HG02610 (cell line): Measurements from ENCODE around the gene PIGP.
"Not testable (repeated sequence)": the region's sequence is repeated elsewhere in the genome, so short reads cannot be mapped to it uniquely, and the experiment has no call there.

ENCODE experiments used
- ATAC-seq: cut with Tn5 transposase; IDR thresholded peaks from one replicate; pipeline ENCODE4 v1.9.1; 2021; ENCODE audit warnings: mild to moderate bottlenecking, moderate library complexity; ENCODE audit not compliant: unreplicated experiment

Gene PIGP

GRCh38 chr21:37072988-37073416 lies at the start of gene PIGP, which contains the start of gene TTC3:
PIGP (minus strand) TSS chr21:37073071; CDS start chr21:37072515, 556 bp downstream.
TTC3 (plus strand) TSS chr21:37073254; CDS start chr21:37087258, 14,004 bp downstream.
- ATAC-seq = peak; percentile 66

GRCh38 chr21:37119421-37120218 lies 46.7 kb upstream of the PIGP start:
- no peak for ATAC-seq

- ATAC-seq = no peak
These were observed 45.4 kb upstream of the PIGP start for GRCh38 chr21:37118187-37118826.

GRCh38 chr21:37117204-37117603 lies 44.3 kb upstream of the PIGP start:
- ATAC-seq = no peak

GRCh38 chr21:37116459-37116858 lies 43.6 kb upstream of the PIGP start:
- not testable (repeated sequence) for ATAC-seq

GRCh38 chr21:37114301-37114700 lies 41.4 kb upstream of the PIGP start:
- not testable (repeated sequence) for ATAC-seq

GRCh38 chr21:37111029-37111428 lies 38.2 kb upstream of the PIGP start:
- ATAC-seq = not testable (repeated sequence)

GRCh38 chr21:37106998-37107397 lies 34.1 kb upstream of the PIGP start:
- ATAC-seq = no peak

GRCh38 chr21:37102746-37103145 lies 29.9 kb upstream of the PIGP start:
- ATAC-seq = not testable (repeated sequence)

GRCh38 chr21:37101384-37101783 lies 28.5 kb upstream of the PIGP start:
- no peak for ATAC-seq

GRCh38 chr21:37100316-37100715 lies 27.4 kb upstream of the PIGP start:
- ATAC-seq = no peak

GRCh38 chr21:37098751-37099150 lies 25.9 kb upstream of the PIGP start:
- ATAC-seq = no peak

GRCh38 chr21:37095821-37096220 lies 22.9 kb upstream of the PIGP start:
- ATAC-seq = no peak

GRCh38 chr21:37093977-37094376 lies 21.1 kb upstream of the PIGP start:
- ATAC-seq = no peak

- no peak for ATAC-seq
These were observed 15.4 kb upstream of the PIGP start for GRCh38 chr21:37088186-37088735.

GRCh38 chr21:37087188-37087587 lies 14.3 kb upstream of the PIGP start:
- no peak for ATAC-seq

- ATAC-seq = no peak
These were observed 12.9 kb upstream of the PIGP start for GRCh38 chr21:37085726-37086125.

- no peak for ATAC-seq
These were observed 10.1 kb upstream of the PIGP start for GRCh38 chr21:37082856-37083528.

GRCh38 chr21:37082375-37082774 lies 9.5 kb upstream of the PIGP start:
- ATAC-seq = no peak

- no peak for ATAC-seq
These were observed 6.4 kb upstream of the PIGP start for GRCh38 chr21:37079211-37079824.

GRCh38 chr21:37077403-37077802 lies 4.5 kb upstream of the PIGP start:
- no peak for ATAC-seq
